NCI-H748 treated with DMSO at 0.1 percent for 48 hours (cell line): ENCODE results near the gene RLIM.
"Not testable (repeated sequence)": the region's sequence is repeated elsewhere in the genome, so short reads cannot be mapped to it uniquely, and the experiment has no call there.

ENCODE experiments used
- DNase-seq: peaks from one replicate; lab custom pipeline; 2025; lab: John Stamatoyannopoulos, UW

Gene RLIM

GRCh38 chrX:74614093-74614909 is at the start of gene RLIM:
RLIM (minus strand) TSS chrX:74614624; CDS start chrX:74595977, 18,647 bp downstream.
- peak; percentile 85 for DNase-seq

GRCh38 chrX:74656079-74656745 is 41.8 kb upstream of the RLIM start:
- no peak for DNase-seq

GRCh38 chrX:74654953-74655352 is 40.5 kb upstream of the RLIM start:
- not testable (repeated sequence) for DNase-seq

- DNase-seq, result no peak
These were observed 22.4 kb upstream of the RLIM start for GRCh38 chrX:74636749-74637314.

GRCh38 chrX:74613370-74614092 is 893 bp downstream of the RLIM start:
- DNase-seq, result peak; percentile 12

GRCh38 chrX:74606799-74607198 is 7.6 kb downstream of the RLIM start:
- no peak for DNase-seq

GRCh38 chrX:74606342-74606741 is 8.1 kb downstream of the RLIM start:
- no peak for DNase-seq

- DNase-seq, result no peak
These were observed 11.4 kb downstream of the RLIM start for GRCh38 chrX:74603040-74603439.

- no peak for DNase-seq
These were observed 12.3 kb downstream of the RLIM start for GRCh38 chrX:74602142-74602541.

- DNase-seq, result no peak
These were observed 20.8 kb downstream of the RLIM start for GRCh38 chrX:74593593-74593992.

- DNase-seq, result no peak
These were observed 28.7 kb downstream of the RLIM start for GRCh38 chrX:74585766-74586165.

GRCh38 chrX:74579597-74580198 is 34.7 kb downstream of the RLIM start:
- no peak for DNase-seq

GRCh38 chrX:74578137-74578536 is 36.3 kb downstream of the RLIM start:
- DNase-seq, result no peak

GRCh38 chrX:74557378-74557777 is 57.0 kb downstream of the RLIM start:
- DNase-seq, result no peak

- no peak for DNase-seq
These were observed 62.5 kb downstream of the RLIM start for GRCh38 chrX:74551934-74552333.

- DNase-seq, result peak; percentile 48
These were observed 64.1 kb downstream of the RLIM start for GRCh38 chrX:74550295-74550802.

- no peak for DNase-seq
These were observed 67.4 kb downstream of the RLIM start for GRCh38 chrX:74546984-74547383.

GRCh38 chrX:74545880-74546523 is 68.4 kb downstream of the RLIM start:
- DNase-seq, result no peak

GRCh38 chrX:74540635-74541249 is 73.7 kb downstream of the RLIM start:
- DNase-seq, result no peak

- peak; percentile 40 for DNase-seq
These were observed 77.5 kb downstream of the RLIM start for GRCh38 chrX:74536832-74537371.
